Measurements from ENCODE around the gene KIF7.

DNA sequence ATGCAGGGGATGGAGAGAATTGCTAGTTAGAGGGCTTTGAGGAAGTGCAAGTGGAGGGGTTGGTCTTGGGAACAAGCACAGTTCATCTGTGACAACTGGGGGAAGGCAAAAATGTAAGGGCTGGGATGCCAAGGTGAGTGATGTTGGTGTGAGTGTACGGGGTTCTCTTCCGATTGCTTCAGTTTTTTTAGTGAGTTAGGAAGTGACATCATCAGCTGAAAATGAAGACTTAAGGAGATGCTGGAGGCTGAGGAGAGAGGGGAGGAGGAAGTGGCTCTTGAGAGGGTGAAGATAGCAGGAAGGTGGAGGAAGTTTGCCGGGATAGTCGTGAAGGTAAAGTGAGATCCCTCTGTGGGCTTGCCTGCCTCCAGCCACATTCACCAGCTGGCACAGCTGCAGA, 67.3 kb downstream of the KIF7 start:
- TF ChIP-seq POLR2A (IDR thresholded peaks at IDR 0.05), result no peak
- TF ChIP-seq, protein P1, sequence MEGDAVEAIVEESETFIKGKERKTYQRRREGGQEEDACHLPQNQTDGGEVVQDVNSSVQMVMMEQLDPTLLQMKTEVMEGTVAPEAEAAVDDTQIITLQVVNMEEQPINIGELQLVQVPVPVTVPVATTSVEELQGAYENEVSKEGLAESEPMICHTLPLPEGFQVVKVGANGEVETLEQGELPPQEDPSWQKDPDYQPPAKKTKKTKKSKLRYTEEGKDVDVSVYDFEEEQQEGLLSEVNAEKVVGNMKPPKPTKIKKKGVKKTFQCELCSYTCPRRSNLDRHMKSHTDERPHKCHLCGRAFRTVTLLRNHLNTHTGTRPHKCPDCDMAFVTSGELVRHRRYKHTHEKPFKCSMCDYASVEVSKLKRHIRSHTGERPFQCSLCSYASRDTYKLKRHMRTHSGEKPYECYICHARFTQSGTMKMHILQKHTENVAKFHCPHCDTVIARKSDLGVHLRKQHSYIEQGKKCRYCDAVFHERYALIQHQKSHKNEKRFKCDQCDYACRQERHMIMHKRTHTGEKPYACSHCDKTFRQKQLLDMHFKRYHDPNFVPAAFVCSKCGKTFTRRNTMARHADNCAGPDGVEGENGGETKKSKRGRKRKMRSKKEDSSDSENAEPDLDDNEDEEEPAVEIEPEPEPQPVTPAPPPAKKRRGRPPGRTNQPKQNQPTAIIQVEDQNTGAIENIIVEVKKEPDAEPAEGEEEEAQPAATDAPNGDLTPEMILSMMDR (IDR thresholded peaks at IDR 0.05), result no peak

All from adrenal gland (tissue), 5 donors.